H9 (cell line): ENCODE measurements around the gene RABGAP1L. TPM values are rescaled to one million over a fixed set of nuclear protein-coding genes. Genes with fewer than 3 reads are reported as not detected.

Experiments used
- DNase-seq: peaks from one replicate; pipeline ENCODE4 v3.0.0-alpha.2; 2017
- H2AFZ ChIP-seq: one replicate; pipeline ENCODE4 v1.6.1; 2013; ENCODE audit warnings: mild to moderate bottlenecking, low read length, control low read depth, moderate library complexity
- H2AK5ac ChIP-seq: 2 replicates; pipeline ENCODE4 v1.6.1; 2013; ENCODE audit warnings: low read length, control low read depth, mixed read lengths; ENCODE audit not compliant: insufficient read length
- H2BK120ac ChIP-seq: one replicate; pipeline ENCODE4 v1.6.1; 2013; ENCODE audit warnings: low read depth, mild to moderate bottlenecking, low read length, control low read depth, inconsistent platforms; ENCODE audit not compliant: poor library complexity, severe bottlenecking
- H2BK12ac ChIP-seq: 2 replicates; pipeline ENCODE4 v1.6.1; 2013; ENCODE audit warnings: low read length, control low read depth, mixed read lengths, low read depth; ENCODE audit not compliant: insufficient read length
- H2BK15ac ChIP-seq: 2 replicates; pipeline ENCODE4 v1.6.1; 2013; ENCODE audit warnings: low read depth, low read length, control low read depth
- H2BK20ac ChIP-seq: one replicate; pipeline ENCODE4 v1.6.1; 2013; ENCODE audit warnings: low read depth, mild to moderate bottlenecking, low read length, control low read depth, inconsistent platforms; ENCODE audit not compliant: poor library complexity, severe bottlenecking
- H2BK5ac ChIP-seq: 2 replicates; pipeline ENCODE4 v1.6.1; 2013; ENCODE audit warnings: low read length, control low read depth, mixed read lengths; ENCODE audit not compliant: insufficient read length
- H3K14ac ChIP-seq: 2 replicates; pipeline ENCODE4 v1.6.1; 2013; ENCODE audit warnings: low read length, control low read depth; ENCODE audit not compliant: insufficient read depth
- H3K18ac ChIP-seq: 2 replicates; pipeline ENCODE4 v1.6.1; 2013; ENCODE audit warnings: low read depth, mild to moderate bottlenecking, mixed read lengths, low read length, control low read depth; ENCODE audit not compliant: insufficient read length
- H3K23ac ChIP-seq: 2 replicates; pipeline ENCODE4 v1.6.1; 2013; ENCODE audit warnings: low read length, control low read depth, mixed read lengths, low read depth; ENCODE audit not compliant: insufficient read length
- H3K23me2 ChIP-seq: 2 replicates; pipeline ENCODE4 v1.6.1; 2013; ENCODE audit warnings: low read depth, mild to moderate bottlenecking, mixed read lengths, low read length, control low read depth; ENCODE audit not compliant: insufficient read length, poor library complexity, severe bottlenecking
- H3K27ac ChIP-seq: 2 replicates; pipeline ENCODE4 v1.5.1; 2013; ENCODE audit warnings: low read length, control low read depth, mixed read lengths, low read depth; ENCODE audit not compliant: insufficient read length
- H3K27me3 ChIP-seq: 2 replicates; pipeline ENCODE4 v1.6.1; 2013; ENCODE audit warnings: low read length, control low read depth, inconsistent platforms; ENCODE audit not compliant: insufficient read depth
- H3K4ac ChIP-seq: 2 replicates; pipeline ENCODE4 v1.6.1; 2013; ENCODE audit warnings: low read depth, mild to moderate bottlenecking, control low read depth, inconsistent platforms, low read length, moderate library complexity
- H3K4me1 ChIP-seq: 2 replicates; pipeline ENCODE4 v1.6.1; 2013; ENCODE audit warnings: low read length, control low read depth, inconsistent platforms; ENCODE audit not compliant: insufficient read depth
- H3K4me2 ChIP-seq: 2 replicates; pipeline ENCODE4 v1.6.1; 2013; ENCODE audit warnings: low read length, control low read depth, mixed read lengths; ENCODE audit not compliant: insufficient read length, insufficient read depth
- H3K56ac ChIP-seq: 2 replicates; pipeline ENCODE4 v1.6.1; 2013; ENCODE audit warnings: low read depth, mild to moderate bottlenecking, mixed read lengths, low read length, control low read depth; ENCODE audit not compliant: insufficient read length
- H3K79me1 ChIP-seq: 2 replicates; pipeline ENCODE4 v1.6.1; 2013; ENCODE audit warnings: low read depth, mild to moderate bottlenecking, moderate library complexity, low read length, control low read depth, inconsistent platforms; ENCODE audit not compliant: insufficient read depth, poor library complexity, severe bottlenecking
- H3K79me2 ChIP-seq: 2 replicates; pipeline ENCODE4 v1.6.1; 2013; ENCODE audit warnings: low read length, control low read depth, inconsistent platforms; ENCODE audit not compliant: insufficient read depth
- H3K9ac ChIP-seq: 2 replicates; pipeline ENCODE4 v1.6.1; 2013; ENCODE audit warnings: low read length, control low read depth, mixed read lengths; ENCODE audit not compliant: insufficient read length; ENCODE audit errors: extremely low read depth
- H3K9me3 ChIP-seq: one replicate; pipeline ENCODE4 v1.6.1; 2013; ENCODE audit warnings: low read depth, low read length, inconsistent platforms; ENCODE audit not compliant: control insufficient read depth
- H3T11ph ChIP-seq: one replicate; pipeline ENCODE4 v1.6.1; 2013; ENCODE audit warnings: mild to moderate bottlenecking, low read length, control low read depth, inconsistent platforms
- H4K20me1 ChIP-seq: one replicate; pipeline ENCODE4 v1.6.1; 2013; ENCODE audit not compliant: control insufficient read depth, insufficient read length, insufficient read depth
- H4K5ac ChIP-seq: 2 replicates; pipeline ENCODE4 v1.6.1; 2013; ENCODE audit warnings: low read depth, mild to moderate bottlenecking, mixed read lengths, low read length, control low read depth; ENCODE audit not compliant: insufficient read length
- H4K8ac ChIP-seq: replicated peaks from 2 replicates; pipeline ENCODE4 v1.6.1; 2013; ENCODE audit warnings: low read length, control low read depth, mixed read lengths, low read depth; ENCODE audit not compliant: insufficient read length
- H4K91ac ChIP-seq: 2 replicates; pipeline ENCODE4 v1.6.1; 2013; ENCODE audit warnings: low read depth, mild to moderate bottlenecking, moderate library complexity, mixed read lengths, low read length, control low read depth; ENCODE audit not compliant: insufficient read length
- H3K27ac Mint-ChIP-seq, 3 experiments: 2 replicates in 2 of 3; 3 replicates in 1 of 3; pipeline ENCODE4 v1.8.0; 2020 to 2021; ENCODE audit warnings: mixed read lengths in 3 of 3, mild to moderate bottlenecking in 1 of 3, moderate library complexity in 1 of 3
- H3K27me3 Mint-ChIP-seq: 2 replicates; pipeline ENCODE4 v1.8.0; 2021; ENCODE audit warnings: low read depth, mild to moderate bottlenecking, moderate library complexity, mixed read lengths
- H3K36me3 Mint-ChIP-seq, 3 experiments: 2 replicates in 2 of 3; 3 replicates in 1 of 3; pipeline ENCODE4 v1.8.0; 2020 to 2021; ENCODE audit warnings: low read depth in 3 of 3, mixed read lengths in 3 of 3; ENCODE audit not compliant: insufficient read depth in 1 of 3
- H3K4me1 Mint-ChIP-seq, 2 experiments: 2 replicates each; pipeline ENCODE4 v1.8.0; 2020; ENCODE audit warnings: mixed read lengths in 2 of 2
- H3K4me3 Mint-ChIP-seq, 2 experiments: 2 replicates in 1 of 2; 3 replicates in 1 of 2; pipeline ENCODE4 v1.8.0; 2020 to 2021; ENCODE audit warnings: mild to moderate bottlenecking in 2 of 2, mixed read lengths in 2 of 2, moderate library complexity in 1 of 2
- H3K9me3 Mint-ChIP-seq, 2 experiments: 2 replicates in 1 of 2; 3 replicates in 1 of 2; pipeline ENCODE4 v1.8.0; 2020; ENCODE audit warnings: mild to moderate bottlenecking in 2 of 2, mixed read lengths in 2 of 2, moderate library complexity in 1 of 2
- CTCF ChIP-seq: fragments of 200-600 bp; sonication (generic); conservative IDR thresholded peaks from 3 replicates; pipeline ENCODE4 v1.8.0; 2021; ENCODE audit warnings: antibody characterized with exemption, mild to moderate bottlenecking
- total RNA-seq: library from RNA; stranded (reverse); gene quantifications from 2 replicates; pipeline ENCODE4 v1.2.1, GENCODE V29; 2021

RABGAP1L gene
- total RNA-seq, 1 experiment from 2014 or later: 147 TPM

DNA sequence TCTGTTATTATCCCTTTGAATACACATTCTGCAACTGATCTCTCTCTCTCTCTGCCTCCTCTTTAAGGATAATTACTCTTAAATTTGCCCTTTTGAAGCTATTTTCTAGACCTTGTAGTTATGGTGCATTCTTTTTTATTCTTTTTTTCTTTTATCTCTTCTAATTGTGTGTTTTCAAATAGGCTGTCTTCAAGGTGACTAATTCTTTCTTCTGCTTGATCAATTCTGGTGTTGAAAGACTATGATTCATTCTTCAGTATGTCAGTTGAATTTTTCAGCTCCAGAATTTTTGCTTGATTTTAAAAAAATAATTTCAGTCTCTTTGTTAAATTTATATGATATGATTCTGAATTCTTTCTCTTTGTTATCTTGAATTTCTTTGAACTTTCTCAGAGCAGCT, 192.8 kb downstream of the RABGAP1L start:
- Histone ChIP-seq H4K91ac (no peak overlapping the region), H2BK15ac (no peak overlapping the region), H3T11ph (no peak overlapping the region), H3K9ac (no peak overlapping the region), H3K79me1 (no peaks in the 10 kb centered on the region), H2BK120ac (no peak overlapping the region), H3K23me2 (no peaks in the 10 kb centered on the region), H2BK5ac (no peak overlapping the region), H4K20me1 (no peaks in the 10 kb centered on the region), H3K27me3 (no peaks in the 10 kb centered on the region), H4K5ac (no peak overlapping the region), H3K14ac (no peak overlapping the region), H3K4me2 (no peak overlapping the region), H3K9me3 (no peaks in the 10 kb centered on the region), H3K27ac (no peak overlapping the region), H4K8ac (no peak overlapping the region), H3K4me1 (no peaks in the 10 kb centered on the region), H3K23ac (no peak overlapping the region), H3K56ac (no peak overlapping the region), H2BK12ac (no peak overlapping the region), H2BK20ac (no peak overlapping the region), H3K18ac (no peak overlapping the region), H3K4ac (no peak overlapping the region), H2AFZ (no peak overlapping the region), H2AK5ac (no peak overlapping the region), H3K79me2 (no peaks in the 10 kb centered on the region)
- Mint-ChIP-seq H3K27me3 (no peaks in the 10 kb centered on the region; the same call in 1 of the 2 replicates), H3K4me1 (no peaks in the 10 kb centered on the region), H3K4me3 (no peak overlapping the region), H3K36me3 (peaks cover 7 to 14% (median 14%) of the 10 kb centered on the region in 3 experiments), H3K27ac (no peak overlapping the region), H3K9me3 (peaks cover 15 to 16% of the 10 kb centered on the region in 2 experiments)
- no peak for TF ChIP-seq CTCF
- DNase-seq: no peak
